ENCODE measurements around the gene SPAG6.

Gene SPAG6

DNA sequence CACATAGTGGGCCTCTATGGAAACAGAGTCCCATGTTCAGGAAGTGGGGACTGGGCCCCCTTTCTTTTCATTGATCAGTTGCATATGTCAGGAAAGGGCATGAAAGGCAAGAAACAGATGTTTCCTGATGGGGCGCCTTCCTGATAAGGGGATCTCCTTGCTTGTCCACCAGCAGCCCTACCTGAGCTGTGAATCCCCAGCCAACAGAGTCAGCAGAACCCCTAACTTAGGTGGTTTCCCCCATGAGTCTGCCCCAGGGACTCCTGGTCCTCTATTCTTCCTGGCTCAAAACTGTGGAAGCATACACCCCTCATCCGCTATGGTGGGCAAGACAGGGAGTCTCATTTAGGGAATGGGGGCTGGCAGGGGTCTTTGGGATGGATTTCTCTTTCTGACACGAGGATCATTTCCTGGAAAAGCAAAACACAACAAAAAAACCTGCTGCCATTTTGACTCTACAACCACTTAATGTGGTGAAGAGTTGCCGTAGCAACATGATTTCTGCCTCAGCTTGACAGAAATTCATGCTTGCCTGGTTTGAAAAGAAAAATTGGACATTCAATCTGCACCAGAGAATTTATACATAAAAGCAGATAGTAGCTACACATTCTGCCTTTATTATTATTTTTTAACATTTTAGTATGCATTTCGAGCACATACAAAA lies 119.8 kb downstream of the SPAG6 start:
- no peak for DNase-seq

DNA sequence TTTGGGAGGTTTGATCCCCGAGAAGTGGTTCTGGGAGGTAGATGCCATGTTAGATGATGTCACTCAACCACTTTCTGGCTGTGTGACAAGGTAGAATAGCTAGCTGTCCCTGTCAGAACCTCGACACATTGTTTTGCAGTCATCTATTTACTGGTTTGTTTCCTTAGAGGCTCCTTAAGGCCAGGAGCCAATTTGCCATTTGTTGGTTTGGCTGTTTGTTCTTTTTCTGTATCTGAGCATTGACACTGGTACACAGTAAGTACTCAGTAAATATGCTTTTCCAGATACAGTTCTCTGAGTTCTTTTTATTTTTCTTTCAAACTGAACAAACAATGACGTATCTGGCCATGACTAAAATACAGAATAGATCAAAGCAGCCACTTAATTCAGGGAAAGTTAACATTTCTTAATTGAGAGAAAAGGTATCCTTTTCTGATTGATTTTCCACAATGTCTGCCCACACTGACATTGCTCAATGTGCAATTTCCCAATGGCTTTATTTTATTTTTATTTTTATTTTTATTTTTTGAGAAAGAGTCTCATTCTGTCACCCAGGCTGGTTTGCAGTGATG lies 121.6 kb downstream of the SPAG6 start:
- no peak for DNase-seq

Measured in NCI-H1105 treated with DMSO at 0.1 percent for 48 hours (cell line).